ENCODE measurements around the gene CLIC4. TPM values are rescaled to one million over a fixed set of nuclear protein-coding genes. Genes with fewer than 3 reads are reported as not detected.
"Not testable (repeated sequence)": the region's sequence is repeated elsewhere in the genome, so short reads cannot be mapped to it uniquely, and the experiment has no call there.

Gene CLIC4
- total RNA-seq: 334 TPM
- long read RNA-seq, full-length matches to known transcripts: 612 of 681 reads
- long read RNA-seq, partial matches to known transcripts: 63 of 681 reads
- long read RNA-seq, other reads (novel, unspliced or antisense): 6 of 681 reads

DNA sequence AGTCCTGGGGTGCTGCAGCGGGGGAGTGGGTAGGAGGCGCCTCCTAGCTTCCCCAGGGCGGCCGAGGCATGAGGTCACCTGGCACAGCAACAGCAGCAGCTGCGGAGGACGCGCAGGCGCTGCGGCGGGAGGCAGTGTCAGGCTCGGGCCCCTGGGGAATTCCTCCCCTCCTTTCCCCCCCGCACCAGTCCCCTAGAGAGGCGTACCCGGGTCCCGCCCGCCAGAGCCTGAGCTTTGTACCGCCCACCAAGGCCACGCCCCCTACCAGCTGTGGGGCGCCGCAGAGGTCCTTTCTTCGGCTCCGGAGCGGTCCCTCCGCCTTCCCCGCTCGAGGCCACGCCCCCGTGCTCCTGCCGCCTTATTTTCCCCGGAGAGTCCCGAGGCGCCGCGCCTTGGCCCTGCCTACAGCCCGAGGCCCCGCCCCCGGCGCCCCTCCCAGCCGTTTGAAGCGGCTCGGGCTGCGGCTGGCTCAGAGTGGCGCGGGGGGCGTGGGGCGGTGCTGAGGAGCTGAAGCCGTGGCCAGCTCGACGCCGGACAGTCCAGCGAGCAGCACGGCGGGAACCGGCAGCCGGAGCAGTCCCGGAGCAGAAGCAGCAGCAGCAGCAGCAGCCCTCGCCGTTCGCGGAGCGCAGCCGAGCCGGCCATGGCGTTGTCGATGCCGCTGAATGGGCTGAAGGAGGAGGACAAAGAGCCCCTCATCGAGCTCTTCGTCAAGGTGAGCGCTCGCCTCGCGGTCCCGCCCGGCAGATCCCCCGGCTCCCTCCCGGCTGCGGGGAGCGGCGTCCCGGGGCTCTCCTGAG, at the start of gene CLIC4:
CLIC4 (plus strand) TSS at position 537 of the 800 bp plus-strand sequence; CDS start at position 644, 107 bp downstream.
- ATAC-seq (ENCODE audit: poor library complexity) (peak; percentile 94), DNase-seq (peak; percentile 100)
- intact Hi-C loops (cut with DNase I): loop anchor here (5.0 kb wide), 2 partner anchors 53 to 82 kb away; no protein-coding TSS in a partner anchor

DNA sequence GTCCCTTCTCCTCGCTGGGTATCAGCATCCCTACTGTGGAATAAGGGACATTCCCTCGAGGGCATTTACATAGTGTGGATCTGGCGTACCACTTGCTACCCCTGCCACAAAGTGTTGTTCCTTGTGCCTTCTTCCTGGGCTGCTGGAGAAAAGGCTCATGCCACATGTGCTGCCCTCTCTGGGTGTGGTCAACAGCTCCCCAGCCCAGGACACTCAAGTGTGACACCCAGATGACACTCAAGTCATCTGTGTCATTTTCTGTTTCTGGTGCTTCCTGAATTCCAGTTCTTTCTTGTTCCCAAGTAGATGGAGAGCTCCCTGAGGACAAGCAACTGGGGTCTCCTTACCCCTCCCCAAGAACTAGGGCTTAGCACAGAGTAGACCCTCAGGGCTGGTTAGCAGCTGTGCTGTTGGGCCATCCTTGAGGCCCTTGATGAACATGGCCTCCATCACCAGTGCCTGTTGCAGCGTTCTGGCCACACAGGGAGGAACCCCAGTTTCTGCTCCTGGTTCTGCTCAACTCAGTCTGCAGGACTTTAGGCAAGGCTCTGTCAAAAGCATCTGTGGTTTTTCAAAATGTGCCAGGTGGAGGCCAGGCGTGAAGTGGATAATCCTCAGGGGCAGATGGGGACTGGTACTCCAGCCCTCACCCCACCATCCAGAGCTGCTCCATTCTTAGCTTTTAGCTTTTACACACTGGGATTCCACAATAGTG, 49.0 kb upstream of the CLIC4 start:
- ATAC-seq (ENCODE audit: poor library complexity): no peak
- DNase-seq: no peak
- intact Hi-C loops (cut with DNase I): no loop called here

DNA sequence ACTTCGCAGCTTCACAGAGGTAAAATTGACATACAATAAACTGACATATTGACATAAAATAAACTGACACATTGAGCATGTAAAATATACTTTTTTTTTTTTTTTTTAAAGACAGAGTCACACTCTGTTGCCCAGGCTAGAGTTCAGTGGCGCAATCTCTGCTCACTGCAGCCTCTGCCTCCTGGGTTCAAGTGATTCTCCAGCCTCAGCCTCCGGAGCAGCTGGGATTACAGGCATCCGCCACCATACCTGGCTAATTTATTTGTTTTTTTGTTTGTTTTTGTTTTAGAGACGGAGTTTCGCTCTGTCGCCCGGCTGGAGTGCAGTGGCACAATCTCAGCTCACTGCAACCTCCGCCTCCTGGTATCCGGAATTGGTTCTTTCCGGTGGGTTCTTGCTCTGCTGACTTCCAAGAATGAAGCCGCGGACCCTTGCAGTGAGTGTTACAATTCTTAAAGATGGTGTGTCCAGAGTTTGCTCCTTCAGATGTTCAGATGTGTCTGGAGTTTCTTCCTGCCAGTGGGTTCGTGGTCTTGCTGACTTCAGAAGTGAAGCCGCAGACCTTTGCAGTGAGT, 48.4 kb upstream of the CLIC4 start:
- ATAC-seq (ENCODE audit: poor library complexity) (no peak), DNase-seq (no peak)
- intact Hi-C loops (cut with DNase I): no loop called here

DNA sequence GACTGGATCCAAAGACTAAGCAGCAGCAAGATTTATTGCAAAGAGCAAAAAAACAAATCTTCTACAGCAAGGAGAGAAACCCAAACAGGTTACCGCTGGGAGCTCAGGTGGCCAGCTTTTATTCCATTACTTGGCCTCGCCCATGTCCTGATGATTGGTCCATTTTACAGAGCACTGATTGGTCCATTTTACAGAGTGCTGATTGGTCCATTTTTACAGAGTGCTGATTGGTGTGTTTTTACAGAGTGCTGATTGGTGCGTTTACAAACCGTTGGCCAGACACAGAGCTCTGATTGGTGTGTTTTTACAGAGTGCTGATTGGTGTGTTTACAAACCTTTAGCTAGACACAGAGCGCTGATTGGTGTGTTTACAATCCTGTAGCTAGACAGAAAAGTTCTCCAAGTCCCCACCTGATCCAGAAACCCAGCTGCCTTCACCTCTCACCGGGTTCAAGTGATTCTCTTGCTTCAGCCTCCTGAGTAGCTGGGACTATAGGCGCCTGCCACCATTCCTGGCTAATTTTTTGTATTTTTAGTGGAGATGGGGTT, 47.7 kb upstream of the CLIC4 start:
- ATAC-seq (ENCODE audit: poor library complexity); DNase-seq; intact Hi-C loops (cut with DNase I): not testable (repeated sequence)

DNA sequence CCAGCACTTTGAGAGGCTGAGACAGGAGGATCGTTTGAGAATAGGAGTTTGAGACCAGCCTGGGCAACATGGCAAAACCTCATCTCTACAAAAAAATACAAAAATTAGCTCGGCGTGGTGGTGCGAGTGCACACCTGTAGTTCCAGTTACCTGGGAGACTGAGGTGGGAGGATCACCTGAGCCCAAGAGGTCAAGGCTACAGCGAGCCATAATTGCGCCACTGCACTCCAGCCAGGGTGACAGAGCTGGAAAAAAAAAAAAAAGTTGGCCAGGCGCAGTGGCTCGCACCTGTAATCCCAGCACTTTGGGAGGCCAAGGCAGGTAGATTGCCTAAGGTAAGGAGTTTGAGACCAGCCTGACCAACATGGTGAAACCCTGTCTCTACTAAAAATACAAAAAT, 46.9 kb upstream of the CLIC4 start:
- intact Hi-C loops (cut with DNase I); DNase-seq; ATAC-seq (ENCODE audit: poor library complexity): not testable (repeated sequence)

DNA sequence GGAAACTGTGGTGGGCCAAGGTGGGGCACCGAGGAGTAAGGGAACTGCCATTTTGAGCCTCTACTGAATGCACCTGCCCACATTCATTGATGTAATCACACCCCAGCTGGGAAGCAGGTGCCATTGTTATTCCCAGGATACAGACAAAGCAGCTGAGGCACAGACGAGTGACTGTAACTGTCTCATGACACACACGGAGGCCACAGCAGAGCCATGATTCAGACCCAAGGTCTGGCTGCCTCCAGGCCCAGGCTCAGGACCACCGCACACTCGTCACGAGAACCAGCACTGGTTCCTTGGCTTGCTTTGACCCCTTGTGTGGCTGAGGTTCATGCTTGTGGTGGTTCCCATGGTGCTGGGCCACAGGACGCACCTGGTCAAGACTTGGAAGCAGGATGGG, 45.6 kb upstream of the CLIC4 start:
- intact Hi-C loops (cut with DNase I): no loop called here
- no peak for DNase-seq
- ATAC-seq (ENCODE audit: poor library complexity): no peak

DNA sequence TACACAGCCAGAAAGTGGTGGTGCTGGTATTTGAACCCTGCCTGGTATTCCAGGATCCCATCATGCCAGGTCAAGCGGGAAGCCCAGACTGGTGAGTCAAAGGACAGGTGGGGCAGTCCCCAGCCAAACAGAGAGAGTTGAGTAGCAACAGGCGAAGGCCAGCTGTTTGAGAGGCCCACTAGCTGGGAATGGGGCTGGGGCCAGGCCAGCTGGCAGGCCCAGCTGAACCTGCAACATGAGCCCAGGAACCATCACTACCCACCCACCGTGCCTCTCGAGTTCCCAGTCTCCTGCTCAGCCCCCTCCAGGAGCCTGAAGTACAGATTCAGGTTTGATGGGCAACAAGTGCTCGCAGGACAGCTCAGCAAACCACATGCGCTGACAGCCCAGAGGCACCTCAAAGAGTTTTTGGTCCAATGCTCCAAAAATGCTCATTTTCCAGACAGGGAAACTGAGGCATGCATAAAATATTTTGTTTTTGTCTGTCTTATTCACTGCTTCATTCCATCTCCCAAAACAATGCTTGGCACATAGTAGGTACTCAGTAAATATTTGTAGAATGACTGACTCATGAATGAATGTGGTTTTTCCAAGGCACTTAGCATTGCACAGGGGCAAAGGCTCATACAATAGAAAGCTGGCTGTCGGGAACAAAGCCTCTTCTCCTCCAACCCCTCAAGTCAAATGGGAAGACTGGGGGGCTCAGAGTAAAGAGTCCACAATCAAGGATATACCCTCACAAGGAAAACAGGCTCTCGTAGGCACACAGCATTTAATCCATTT, 42.5 kb upstream of the CLIC4 start:
- DNase-seq: no peak
- peak; percentile 12 for ATAC-seq (ENCODE audit: poor library complexity)
- intact Hi-C loops (cut with DNase I): no loop called here

DNA sequence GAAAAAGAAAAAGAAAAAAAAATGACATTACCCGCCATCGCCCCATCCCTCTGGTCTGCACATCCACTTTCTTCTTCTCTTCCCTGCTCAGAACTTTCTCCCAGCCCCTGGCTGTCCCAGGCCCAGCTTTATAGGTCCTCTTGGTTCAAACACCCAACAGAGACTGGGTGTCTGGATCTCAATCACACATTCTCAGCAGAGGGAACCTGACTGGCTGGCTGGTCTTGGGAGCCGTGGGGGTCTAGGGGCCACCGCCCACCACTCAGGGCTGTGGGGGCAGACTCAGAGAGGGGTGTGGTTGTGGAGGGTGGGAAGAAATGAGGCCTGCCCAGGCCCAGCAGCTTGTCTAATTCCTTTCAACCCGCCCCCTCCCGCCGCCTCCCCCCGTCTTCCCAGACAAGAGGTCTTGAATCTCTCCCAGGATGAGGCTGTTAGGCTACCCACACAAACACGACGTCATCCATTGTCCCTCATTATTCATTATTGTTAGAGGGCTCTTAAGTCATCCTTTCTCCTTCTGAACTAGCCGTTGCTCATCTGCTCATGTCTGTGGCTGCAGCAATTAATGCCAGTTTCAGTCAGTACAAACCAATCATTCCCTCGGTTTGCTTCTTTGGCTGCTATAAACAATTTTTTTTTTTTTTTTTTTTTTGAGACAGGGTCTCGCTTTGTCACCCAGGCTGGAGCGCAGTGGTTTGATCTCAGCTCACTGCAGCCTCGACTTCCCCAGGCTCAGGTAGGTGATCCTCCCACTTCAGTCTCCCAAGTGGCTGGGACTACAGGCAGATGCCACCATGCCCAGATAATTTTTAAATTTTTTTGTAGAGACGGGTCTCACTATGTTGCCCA, 40.6 kb upstream of the CLIC4 start:
- intact Hi-C loops (cut with DNase I): no loop called here
- ATAC-seq (ENCODE audit: poor library complexity) (no peak), DNase-seq (no peak)

DNA sequence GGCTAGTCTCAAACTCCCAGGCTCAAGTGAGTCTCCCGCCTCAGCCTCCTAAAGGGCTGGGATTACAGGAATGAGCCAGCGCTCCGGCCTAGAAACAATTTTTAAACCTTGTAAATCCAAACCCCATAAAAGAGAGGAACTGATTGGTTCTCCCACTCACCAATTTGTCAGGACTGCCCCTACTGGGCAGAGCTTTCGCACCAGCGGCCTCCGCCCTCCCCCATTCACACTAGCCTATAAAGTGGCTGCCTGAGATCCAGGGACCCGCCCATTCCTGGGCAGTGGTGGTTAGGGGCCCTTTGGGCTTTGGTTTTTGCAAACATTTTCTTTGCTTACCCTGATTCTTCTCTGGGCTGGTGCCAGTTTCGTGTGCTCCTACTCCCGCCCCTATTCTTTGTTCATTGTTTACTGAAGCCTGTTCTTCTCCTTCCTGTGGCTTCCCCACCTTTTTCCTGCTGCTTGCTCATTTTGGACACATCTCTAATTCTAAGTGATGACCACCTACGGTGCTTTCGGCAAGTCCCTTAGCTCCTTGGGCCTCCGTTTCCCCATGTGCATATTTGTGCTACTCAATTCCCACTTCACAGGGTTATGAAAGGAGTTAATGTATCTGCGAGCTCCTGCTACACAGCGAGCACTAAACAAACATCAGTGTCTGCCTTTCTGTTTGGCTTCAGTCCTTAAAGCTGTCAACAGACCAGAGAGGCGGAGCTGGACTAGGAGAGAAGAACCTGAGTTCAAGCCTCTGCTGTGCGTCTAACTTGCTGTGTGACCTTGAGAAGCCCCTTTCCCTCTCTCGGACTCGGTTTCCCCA, 39.8 kb upstream of the CLIC4 start:
- DNase-seq: peak; percentile 91
- intact Hi-C loops (cut with DNase I): no loop called here
- peak; percentile 95 for ATAC-seq (ENCODE audit: poor library complexity)

DNA sequence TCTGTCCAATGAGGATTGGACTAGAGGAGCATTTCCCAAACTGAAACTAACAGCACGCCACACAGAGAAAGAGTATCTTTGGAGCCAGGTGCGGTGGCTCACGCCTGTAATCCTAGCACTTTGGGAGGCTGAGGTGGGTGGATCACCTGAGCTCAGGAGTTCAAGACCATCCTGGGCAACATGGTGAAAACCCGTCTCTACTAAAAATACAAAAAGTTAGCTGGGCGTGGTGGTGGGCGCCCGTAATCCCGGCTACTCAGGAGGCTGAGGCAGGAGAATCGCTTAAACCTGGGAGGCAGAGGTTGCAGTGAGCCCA, 39.2 kb upstream of the CLIC4 start:
- intact Hi-C loops (cut with DNase I); ATAC-seq (ENCODE audit: poor library complexity); DNase-seq: not testable (repeated sequence)

DNA sequence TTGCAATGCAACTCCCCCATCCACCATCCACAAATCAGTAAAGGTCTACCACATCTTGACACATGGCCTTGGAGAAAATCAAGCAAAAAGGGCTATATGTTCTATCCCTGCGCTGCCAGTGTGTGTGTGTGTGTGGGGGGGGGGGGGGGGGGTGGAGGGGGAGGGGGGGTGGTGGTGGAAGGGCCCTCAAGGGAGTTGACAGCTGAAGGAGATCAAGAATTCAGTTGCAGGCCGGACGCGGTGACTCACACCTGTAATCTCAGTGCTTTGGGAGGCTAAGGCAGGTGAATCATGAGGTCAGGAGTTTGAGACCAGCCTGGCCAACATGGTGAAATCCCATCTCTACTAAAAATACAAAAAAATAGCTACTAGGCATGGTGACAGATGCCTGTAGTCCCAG, 37.6 kb upstream of the CLIC4 start:
- intact Hi-C loops (cut with DNase I): no loop called here
- no peak for DNase-seq
- ATAC-seq (ENCODE audit: poor library complexity): no peak

DNA sequence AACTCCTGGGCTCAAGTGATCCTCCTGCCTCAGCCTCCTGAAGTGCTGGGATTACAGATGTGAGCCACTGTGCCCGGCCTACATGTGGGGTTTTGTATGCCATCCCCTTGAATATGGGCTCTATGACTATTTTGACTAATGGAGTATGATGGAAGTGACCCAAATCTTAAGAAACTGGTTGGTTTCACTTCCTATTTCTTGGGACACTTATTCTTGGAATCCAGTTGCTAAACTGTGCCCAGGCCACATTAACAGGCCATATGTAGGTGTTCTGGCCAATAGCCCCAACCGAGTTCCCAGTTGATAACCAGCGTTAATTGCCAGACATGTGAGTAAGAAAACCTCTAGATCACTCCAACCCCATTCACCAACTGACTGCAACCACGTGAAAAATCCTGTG, 36.3 kb upstream of the CLIC4 start:
- intact Hi-C loops (cut with DNase I): no loop called here
- DNase-seq (no peak), ATAC-seq (ENCODE audit: poor library complexity) (no peak)

DNA sequence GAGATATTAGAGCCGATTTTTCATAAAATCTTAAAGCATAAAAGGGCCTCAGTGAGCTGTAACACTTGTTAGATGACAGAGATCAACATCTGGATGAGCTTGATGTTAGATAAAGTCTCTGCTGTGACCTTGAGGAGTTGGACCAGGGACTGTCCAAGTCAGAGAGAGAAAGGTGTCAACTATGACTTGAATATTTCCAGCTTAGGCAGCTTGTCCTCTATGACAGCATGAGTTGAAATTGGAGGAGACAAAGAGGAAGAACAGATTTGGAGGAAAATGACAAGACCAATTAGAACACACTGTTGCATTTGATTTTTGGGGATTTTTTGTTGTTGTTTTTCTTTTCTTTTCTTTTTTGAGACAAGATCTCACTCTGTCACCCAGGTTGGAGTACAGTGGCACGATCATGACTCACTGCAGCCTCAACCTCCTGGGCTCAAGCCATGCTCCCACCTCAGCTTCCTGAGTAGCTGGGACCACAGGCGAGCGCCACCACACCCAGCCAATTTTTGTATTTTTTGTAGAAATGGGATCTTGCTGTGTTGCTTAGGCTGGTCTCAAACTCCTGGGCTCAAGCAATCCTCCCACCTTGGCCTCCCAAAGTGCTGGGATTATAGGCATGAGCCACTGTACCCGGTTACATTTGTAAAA, 35.3 kb upstream of the CLIC4 start:
- intact Hi-C loops (cut with DNase I): no loop called here
- ATAC-seq (ENCODE audit: poor library complexity): no peak
- no peak for DNase-seq

DNA sequence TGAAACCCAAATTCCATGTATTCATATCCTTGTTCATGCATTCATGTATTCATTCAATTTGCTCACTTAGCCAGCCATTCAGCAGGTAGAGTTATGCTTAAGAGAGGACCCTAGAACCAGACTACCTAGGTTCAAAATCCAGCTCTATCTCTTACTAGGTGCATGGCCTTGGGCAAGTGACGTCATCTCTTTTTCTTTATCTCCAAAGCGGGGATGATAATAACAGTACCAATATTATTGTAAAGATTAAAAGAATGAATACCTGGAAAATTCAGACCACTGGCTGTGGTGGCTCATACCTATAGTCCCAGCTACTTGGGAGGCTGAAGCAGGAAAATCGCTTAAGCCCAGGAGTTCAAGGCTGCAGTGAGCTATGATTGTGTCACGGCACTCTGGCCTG, 33.9 kb upstream of the CLIC4 start:
- intact Hi-C loops (cut with DNase I): no loop called here
- ATAC-seq (ENCODE audit: poor library complexity) (no peak), DNase-seq (no peak)

DNA sequence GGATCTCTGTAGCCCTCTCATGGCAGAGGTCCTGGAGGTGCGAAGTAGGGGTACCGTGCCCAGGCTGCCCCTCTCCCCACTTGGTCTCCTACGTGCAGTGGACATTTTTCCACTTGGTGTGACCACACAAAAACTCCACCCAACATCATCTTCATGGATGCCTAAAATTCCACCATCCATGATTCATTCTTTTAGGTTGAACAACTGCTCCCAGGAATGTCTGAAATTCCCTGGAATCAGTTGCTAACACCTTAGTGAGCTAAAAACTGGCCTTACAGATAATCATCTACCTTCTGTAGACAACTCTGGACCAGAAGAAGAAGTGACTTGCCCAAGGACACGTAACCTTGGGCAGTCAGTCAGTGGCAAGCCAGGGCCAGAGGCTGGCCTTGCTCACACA, 32.1 kb upstream of the CLIC4 start:
- intact Hi-C loops (cut with DNase I): no loop called here
- ATAC-seq (ENCODE audit: poor library complexity) (no peak), DNase-seq (no peak)

DNA sequence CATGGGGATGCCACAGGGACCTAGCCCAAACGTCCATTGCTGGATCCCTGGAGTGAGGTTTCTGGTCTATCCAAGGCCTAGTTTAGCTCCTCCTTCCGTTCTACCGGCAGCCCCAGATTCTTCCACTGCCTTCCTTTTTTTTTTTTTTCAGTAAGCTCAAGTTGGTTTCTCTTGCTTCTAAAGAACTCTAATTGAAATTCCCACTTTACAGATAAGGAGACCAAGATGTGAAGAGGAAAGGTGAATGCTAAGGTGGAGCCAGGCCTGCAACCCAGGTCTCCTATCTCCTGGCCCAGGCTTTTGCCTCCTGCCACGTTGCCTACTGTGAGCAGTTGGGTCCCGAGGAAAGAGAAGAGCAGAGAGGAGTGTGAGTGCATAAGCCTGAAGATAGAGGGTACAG, 31.5 kb upstream of the CLIC4 start:
- ATAC-seq (ENCODE audit: poor library complexity) (no peak), DNase-seq (no peak)
- intact Hi-C loops (cut with DNase I): no loop called here
